ENCODE results near the gene REV3L. TPM values are rescaled to one million over a fixed set of nuclear protein-coding genes. Genes with fewer than 3 reads are reported as not detected.
"Not testable (repeated sequence)": the region's sequence is repeated elsewhere in the genome, so short reads cannot be mapped to it uniquely, and the experiment has no call there.

REV3L gene
- total and polyA plus RNA-seq, 2 of the 8 experiments (the other 6 are each of a cell fraction or from before 2014, with no cell fraction given) = 2.1 to 6.6 TPM

DNA sequence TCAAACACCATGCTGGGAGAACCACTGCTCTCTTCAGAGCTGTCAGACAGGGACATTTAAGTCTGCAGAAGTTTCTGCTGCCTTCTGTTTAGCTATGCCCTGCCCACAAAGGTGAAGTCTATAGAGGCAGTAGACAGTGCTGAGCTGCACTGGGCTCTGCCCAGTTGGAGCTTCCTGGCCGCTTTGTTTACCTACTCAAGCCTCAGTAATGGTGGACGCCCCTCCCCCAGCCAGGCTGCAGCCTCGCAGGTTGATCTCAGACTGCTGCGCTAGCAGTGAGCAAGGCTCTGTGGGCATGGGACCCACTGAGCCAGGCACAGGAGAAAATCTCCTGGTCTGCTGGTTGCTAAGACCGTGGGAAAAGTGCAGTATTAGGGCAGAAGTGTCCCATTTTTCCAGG, 24.2 kb upstream of the REV3L start:
- H2AFZ ChIP-seq (ENCODE audit: low read length); H4K20me1 ChIP-seq (replicated peaks in 1 of 2; ENCODE audit: control insufficient read depth in 1 of 2, insufficient read depth in 2 of 2, low read length in 2 of 2); H3K27ac ChIP-seq (ENCODE audit: low read depth, low read length); H3K36me3 ChIP-seq (ENCODE audit: control insufficient read depth in 2 of 4, insufficient read depth in 4 of 4, low read length in 3 of 4); H2BK15ac ChIP-seq (ENCODE audit: low read length); H3K27me3 ChIP-seq (replicated peaks in 1 of 4; ENCODE audit: control insufficient read depth in 3 of 4, extremely low read depth in 1 of 4, insufficient read depth in 3 of 4, low read length in 3 of 4); H3K18ac ChIP-seq (ENCODE audit: extremely low read depth, low read length); H2BK120ac ChIP-seq (replicated peaks; ENCODE audit: low read depth, low read length); H4K91ac ChIP-seq (replicated peaks; ENCODE audit: insufficient read length, low read length); H4K5ac ChIP-seq (ENCODE audit: insufficient read length, low read depth, low read length); FAIRE-seq; H3K4ac ChIP-seq (replicated peaks; ENCODE audit: insufficient read length, low read depth, low read length); H3K14ac ChIP-seq (ENCODE audit: insufficient read length); DNase-seq (ENCODE audit: low read depth in 1 of 2, low spot score in 2 of 2); H3K4me3 ChIP-seq (ENCODE audit: extremely low read depth in 1 of 4, insufficient read depth in 2 of 4, low read depth in 3 of 4, low read length in 4 of 4); H3K79me2 ChIP-seq (ENCODE audit: control insufficient read depth in 1 of 2, insufficient read depth in 2 of 2, low read length in 2 of 2); H2BK20ac ChIP-seq (ENCODE audit: low read length); H3K4me1 ChIP-seq (replicated peaks in 1 of 4; ENCODE audit: control insufficient read depth in 3 of 4, insufficient read depth in 4 of 4, low read length in 3 of 4); H3K9me3 ChIP-seq (ENCODE audit: insufficient read depth in 2 of 2, low read depth in 1 of 2, low read length in 1 of 2); H3K23me2 ChIP-seq (ENCODE audit: low read depth, low read length); H2BK12ac ChIP-seq (ENCODE audit: low read depth, low read length); H3K23ac ChIP-seq (ENCODE audit: insufficient read length); H4K8ac ChIP-seq (ENCODE audit: extremely low read depth, insufficient read depth, low read length); H2AK5ac ChIP-seq (ENCODE audit: low read depth, low read length); H3K79me1 ChIP-seq (ENCODE audit: low read depth, low read length); H3K9ac ChIP-seq (replicated peaks in 1 of 4; ENCODE audit: extremely low read depth in 1 of 4, low read depth in 3 of 4, low read length in 3 of 4); H2BK5ac ChIP-seq (ENCODE audit: low read depth, low read length); H3K56ac ChIP-seq (replicated peaks; ENCODE audit: insufficient read length, low read depth, low read length): not testable (repeated sequence)
- CTCF ChIA-PET (ENCODE audit: partially characterized antibody) = interaction anchor here (1.0 to 1.5 kb wide), 4 partner anchors 10 to 47 kb away, joined by 3 to 6 read pairs (median 4); no protein-coding TSS in a partner anchor
- POLR2A ChIA-PET (ENCODE audit: partially characterized antibody) = interaction anchor here (0.7 to 1.7 kb wide), 4 partner anchors 17 to 95 kb away, joined by 3 to 5 read pairs (median 4); no protein-coding TSS in a partner anchor
- TF ChIP-seq YY1 (IDR thresholded peaks at IDR 0.05; ENCODE audit: low read depth, low read length) = 0 out of 2 replicates have a peak, but pooled peaks have one; percentile 12
- peak overlapping the region in 1 of 2 experiments; percentile 21; a peak in 1 of 4 replicates for H3K4me2 ChIP-seq (ENCODE audit: insufficient read depth in 1 of 2, low read depth in 2 of 2, low read length in 2 of 2)
- 59% methylated on average over 5 of the region's 5 CpGs; no CpG with 5 or more reads in 1 of the 2 experiments for WGBS, 2 experiments (ENCODE audit: extremely low coverage in 1 of 2, insufficient coverage in 1 of 2, insufficient read length in 1 of 2, insufficient replicate concordance in 2 of 2, low coverage in 1 of 2, low lambda C conversion rate in 2 of 2, missing lambda C conversion rate in 1 of 2)

- H3K4ac ChIP-seq (replicated peaks; ENCODE audit: insufficient read length, low read depth, low read length); H3K27me3 ChIP-seq (replicated peaks in 1 of 4; ENCODE audit: control insufficient read depth in 3 of 4, extremely low read depth in 1 of 4, insufficient read depth in 3 of 4, low read length in 3 of 4); H3K9ac ChIP-seq (replicated peaks in 1 of 4; ENCODE audit: extremely low read depth in 1 of 4, low read depth in 3 of 4, low read length in 3 of 4); H2BK20ac ChIP-seq (ENCODE audit: low read length); H4K20me1 ChIP-seq (replicated peaks in 1 of 2; ENCODE audit: control insufficient read depth in 1 of 2, insufficient read depth in 2 of 2, low read length in 2 of 2); H2AFZ ChIP-seq (ENCODE audit: low read length); H3K4me2 ChIP-seq (ENCODE audit: insufficient read depth in 1 of 2, low read depth in 2 of 2, low read length in 2 of 2); H3K56ac ChIP-seq (replicated peaks; ENCODE audit: insufficient read length, low read depth, low read length); H2BK120ac ChIP-seq (replicated peaks; ENCODE audit: low read depth, low read length); CTCF ChIA-PET (ENCODE audit: partially characterized antibody); H4K91ac ChIP-seq (replicated peaks; ENCODE audit: insufficient read length, low read length); H3K23ac ChIP-seq (ENCODE audit: insufficient read length); H3K18ac ChIP-seq (ENCODE audit: extremely low read depth, low read length); H3K9me3 ChIP-seq (ENCODE audit: insufficient read depth in 2 of 2, low read depth in 1 of 2, low read length in 1 of 2); H3K36me3 ChIP-seq (ENCODE audit: control insufficient read depth in 2 of 4, insufficient read depth in 4 of 4, low read length in 3 of 4); H3K4me3 ChIP-seq (ENCODE audit: extremely low read depth in 1 of 4, insufficient read depth in 2 of 4, low read depth in 3 of 4, low read length in 4 of 4); H3K14ac ChIP-seq (ENCODE audit: insufficient read length); H3K23me2 ChIP-seq (ENCODE audit: low read depth, low read length); H2BK12ac ChIP-seq (ENCODE audit: low read depth, low read length); H3K79me1 ChIP-seq (ENCODE audit: low read depth, low read length); H4K8ac ChIP-seq (ENCODE audit: extremely low read depth, insufficient read depth, low read length); H3K27ac ChIP-seq (ENCODE audit: low read depth, low read length); FAIRE-seq; H4K5ac ChIP-seq (ENCODE audit: insufficient read length, low read depth, low read length); DNase-seq (ENCODE audit: low read depth in 1 of 2, low spot score in 2 of 2); H2BK15ac ChIP-seq (ENCODE audit: low read length); H2AK5ac ChIP-seq (ENCODE audit: low read depth, low read length); H3K4me1 ChIP-seq (replicated peaks in 1 of 4; ENCODE audit: control insufficient read depth in 3 of 4, insufficient read depth in 4 of 4, low read length in 3 of 4); H2BK5ac ChIP-seq (ENCODE audit: low read depth, low read length): not testable (repeated sequence)
- peaks cover 0 to 13% of the 10 kb centered on the region in 2 experiments; a peak in 2 of 4 replicates for H3K79me2 ChIP-seq (ENCODE audit: control insufficient read depth in 1 of 2, insufficient read depth in 2 of 2, low read length in 2 of 2)
- 90% methylated on average over 1 of the region's 1 CpG; no CpG with 5 or more reads in 1 of the 2 experiments for WGBS, 2 experiments (ENCODE audit: extremely low coverage in 1 of 2, insufficient coverage in 1 of 2, insufficient read length in 1 of 2, insufficient replicate concordance in 2 of 2, low coverage in 1 of 2, low lambda C conversion rate in 2 of 2, missing lambda C conversion rate in 1 of 2)
- POLR2A ChIA-PET (ENCODE audit: partially characterized antibody) = interaction anchor here (0.9 to 1.7 kb wide), 3 partner anchors 10 to 15 kb away, joined by 3 to 4 read pairs (median 3); no protein-coding TSS in a partner anchor
Observed at GRCh38 chr6:111505498-111505897, 22.5 kb upstream of the REV3L start.

Data from H1 (cell line).